ENCODE results near the gene LHFPL6.

DNA sequence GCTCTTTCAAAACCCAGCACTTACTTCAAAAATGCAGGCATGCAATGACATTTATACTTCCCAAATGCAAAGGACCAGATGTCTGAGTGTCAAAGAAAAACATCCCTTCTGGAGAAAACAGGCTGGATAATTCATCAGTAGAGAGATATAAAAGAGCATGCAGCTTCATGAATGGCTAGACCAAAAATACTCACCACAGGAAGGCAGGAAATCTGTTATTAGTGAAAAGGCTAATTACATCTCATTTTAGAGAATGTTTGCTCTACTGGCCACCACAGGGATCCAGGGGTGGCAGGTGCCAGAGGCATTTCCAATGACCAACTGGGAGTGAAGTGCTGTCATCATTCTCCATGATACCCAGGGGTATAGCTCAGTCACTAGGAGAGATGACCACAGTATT, 106.5 kb downstream of the LHFPL6 start:
- TF ChIP-seq, protein P1, sequence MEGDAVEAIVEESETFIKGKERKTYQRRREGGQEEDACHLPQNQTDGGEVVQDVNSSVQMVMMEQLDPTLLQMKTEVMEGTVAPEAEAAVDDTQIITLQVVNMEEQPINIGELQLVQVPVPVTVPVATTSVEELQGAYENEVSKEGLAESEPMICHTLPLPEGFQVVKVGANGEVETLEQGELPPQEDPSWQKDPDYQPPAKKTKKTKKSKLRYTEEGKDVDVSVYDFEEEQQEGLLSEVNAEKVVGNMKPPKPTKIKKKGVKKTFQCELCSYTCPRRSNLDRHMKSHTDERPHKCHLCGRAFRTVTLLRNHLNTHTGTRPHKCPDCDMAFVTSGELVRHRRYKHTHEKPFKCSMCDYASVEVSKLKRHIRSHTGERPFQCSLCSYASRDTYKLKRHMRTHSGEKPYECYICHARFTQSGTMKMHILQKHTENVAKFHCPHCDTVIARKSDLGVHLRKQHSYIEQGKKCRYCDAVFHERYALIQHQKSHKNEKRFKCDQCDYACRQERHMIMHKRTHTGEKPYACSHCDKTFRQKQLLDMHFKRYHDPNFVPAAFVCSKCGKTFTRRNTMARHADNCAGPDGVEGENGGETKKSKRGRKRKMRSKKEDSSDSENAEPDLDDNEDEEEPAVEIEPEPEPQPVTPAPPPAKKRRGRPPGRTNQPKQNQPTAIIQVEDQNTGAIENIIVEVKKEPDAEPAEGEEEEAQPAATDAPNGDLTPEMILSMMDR (IDR thresholded peaks at IDR 0.05 in 2 of 3, conservative IDR thresholded peaks at IDR 0.05 in 1 of 3; ENCODE audit: control insufficient read depth in 2 of 3, extremely low read depth in 1 of 3, insufficient read depth in 1 of 3, low read depth in 3 of 3, low read length in 3 of 3): no peak
- TF ChIP-seq SRF (IDR thresholded peaks at IDR 0.05; ENCODE audit: low read depth in 2 of 2, low read length in 2 of 2) (no peak), FOXK2 (IDR thresholded peaks at IDR 0.05) (no peak)
